Endodermal cell (in vitro differentiated cells): ENCODE measurements around the gene DNAH8. TPM values are rescaled to one million over a fixed set of nuclear protein-coding genes. Genes with fewer than 3 reads are reported as not detected.

ENCODE experiments used
- DNase-seq: peaks from one replicate; pipeline ENCODE4 v3.0.0-alpha.2; 2017
- H3K27ac ChIP-seq: 2 replicates; pipeline ENCODE4 v1.5.1; 2013; ENCODE audit warnings: mild to moderate bottlenecking, low read depth, low read length, moderate library complexity
- H3K27me3 ChIP-seq: 2 replicates; pipeline ENCODE4 v1.6.1; 2013; ENCODE audit warnings: mild to moderate bottlenecking, low read length, moderate library complexity; ENCODE audit not compliant: insufficient read depth, control insufficient read depth, poor library complexity, severe bottlenecking
- H3K36me3 ChIP-seq: 2 replicates; pipeline ENCODE4 v1.7.0; 2013; ENCODE audit warnings: mild to moderate bottlenecking, low read length, moderate library complexity; ENCODE audit not compliant: control insufficient read depth, insufficient read depth
- H3K4me1 ChIP-seq: one replicate; pipeline ENCODE4 v1.7.0; 2013; ENCODE audit warnings: low read length; ENCODE audit not compliant: control insufficient read depth, insufficient read depth
- H3K4me3 ChIP-seq: 2 replicates; pipeline ENCODE4 v1.5.1; 2013; ENCODE audit warnings: mild to moderate bottlenecking, low read length, moderate library complexity
- H3K9ac ChIP-seq: 2 replicates; pipeline ENCODE4 v1.6.1; 2013; ENCODE audit warnings: mild to moderate bottlenecking, low read length, moderate library complexity; ENCODE audit not compliant: poor library complexity, severe bottlenecking; ENCODE audit errors: extremely low read depth
- H3K9me3 ChIP-seq: 2 replicates; pipeline ENCODE4 v1.6.1; 2013; ENCODE audit warnings: mild to moderate bottlenecking, low read length, moderate library complexity; ENCODE audit not compliant: control insufficient read depth
- H3K27ac Mint-ChIP-seq: 2 replicates; pipeline ENCODE4 v1.8.0; 2020; ENCODE audit warnings: mixed read lengths
- H3K27me3 Mint-ChIP-seq: 2 replicates; pipeline ENCODE4 v1.8.0; 2021; ENCODE audit warnings: mild to moderate bottlenecking, mixed read lengths; ENCODE audit not compliant: insufficient read depth
- H3K36me3 Mint-ChIP-seq: 2 replicates; pipeline ENCODE4 v1.8.0; 2020; ENCODE audit warnings: low read depth, mixed read lengths
- H3K4me1 Mint-ChIP-seq: 2 replicates; pipeline ENCODE4 v1.8.0; 2020; ENCODE audit warnings: mixed read lengths
- H3K4me3 Mint-ChIP-seq: 2 replicates; pipeline ENCODE4 v1.8.0; 2020; ENCODE audit warnings: mild to moderate bottlenecking, moderate library complexity, mixed read lengths
- H3K9me3 Mint-ChIP-seq: 2 replicates; pipeline ENCODE4 v1.8.0; 2020; ENCODE audit warnings: mild to moderate bottlenecking, mixed read lengths
- CTCF ChIP-seq: fragments of 200-600 bp; sonication (generic); conservative IDR thresholded peaks from 2 replicates; pipeline ENCODE4 v1.5.0; 2021; ENCODE audit warnings: antibody characterized with exemption, mild to moderate bottlenecking
- WGBS, 2 experiments: methylation state at CpG; one replicate each; pipeline versions ENCODE4 v1.1.5 to v1.1.7; 2013; ENCODE audit warnings: missing lambda C conversion rate in 2 of 2, mixed read lengths in 1 of 2; ENCODE audit not compliant: insufficient coverage in 1 of 2, insufficient read length in 1 of 2; 5-methylcytosine and 5-hydroxymethylcytosine counted together
- total RNA-seq, 2 donors: library from RNA; stranded (reverse); fragmentation: NEBNext Ultra II Directional in 1 of 2; extraction: Animal tissue kit (Norgen Biotek cat#: 25700) in 1 of 2; gene quantifications; 2 replicates in 1 of 2; 3 replicates in 1 of 2; pipeline ENCODE4 v1.2.1, GENCODE V29; 2021

Gene DNAH8
- total RNA-seq, 2 donors from 2014 or later, result not detected

GRCh38 chr6:39058471-39059147 is 343.5 kb downstream of the DNAH8 start:
- Histone ChIP-seq H3K9me3 (no peaks in the 10 kb centered on the region), H3K36me3 (no peaks in the 10 kb centered on the region), H3K4me3 (no peak overlapping the region), H3K4me1 (peaks cover 12% of the 10 kb centered on the region), H3K27ac (no peak overlapping the region), H3K27me3 (peaks cover 23% of the 10 kb centered on the region), H3K9ac (no peak overlapping the region)
- Mint-ChIP-seq H3K9me3 (no peaks in the 10 kb centered on the region), H3K4me1 (peaks cover 32% of the 10 kb centered on the region), H3K27me3 (peaks cover 51% of the 10 kb centered on the region), H3K27ac (no peak overlapping the region), H3K4me3 (no peak overlapping the region), H3K36me3 (no peaks in the 10 kb centered on the region)
- DNase-seq, result no peak
- TF ChIP-seq CTCF, result no peak
- 85 to 100% methylated on average over 3 to 6 of the region's 6 CpGs for WGBS, 2 experiments

GRCh38 chr6:39059496-39060310 is 344.6 kb downstream of the DNAH8 start:
- H3K27ac ChIP-seq, result no peak overlapping the region
- Mint-ChIP-seq H3K36me3 (no peaks in the 10 kb centered on the region), H3K9me3 (no peaks in the 10 kb centered on the region), H3K4me3 (no peak overlapping the region), H3K27ac (no peak overlapping the region), H3K27me3 (peaks cover 51% of the 10 kb centered on the region), H3K4me1 (peaks cover 22% of the 10 kb centered on the region)
- peaks cover 12% of the 10 kb centered on the region for H3K4me1 ChIP-seq
- no peak for TF ChIP-seq CTCF
- H3K27me3 ChIP-seq, result peaks cover 27% of the 10 kb centered on the region
- H3K9ac ChIP-seq, result no peak overlapping the region
- 78 to 89% methylated on average over 10 to 14 of the region's 14 CpGs for WGBS, 2 experiments
- H3K4me3 ChIP-seq, result no peak overlapping the region
- H3K9me3 ChIP-seq, result no peaks in the 10 kb centered on the region
- no peaks in the 10 kb centered on the region for H3K36me3 ChIP-seq
- DNase-seq, result no peak

GRCh38 chr6:39060467-39061160 is 345.5 kb downstream of the DNAH8 start:
- 90 to 100% methylated on average over 3 to 7 of the region's 7 CpGs for WGBS, 2 experiments
- H3K9ac ChIP-seq, result no peak overlapping the region
- H3K27me3 ChIP-seq, result peaks cover 34% of the 10 kb centered on the region
- TF ChIP-seq CTCF, result no peak
- Mint-ChIP-seq H3K4me1 (peaks cover 22% of the 10 kb centered on the region), H3K9me3 (no peaks in the 10 kb centered on the region), H3K27ac (no peak overlapping the region), H3K27me3 (peaks cover 61% of the 10 kb centered on the region), H3K36me3 (no peaks in the 10 kb centered on the region), H3K4me3 (no peak overlapping the region)
- H3K4me1 ChIP-seq, result peaks cover 12% of the 10 kb centered on the region
- DNase-seq, result no peak
- H3K9me3 ChIP-seq, result no peaks in the 10 kb centered on the region
- no peak overlapping the region for H3K4me3 ChIP-seq
- no peaks in the 10 kb centered on the region for H3K36me3 ChIP-seq
- no peak overlapping the region for H3K27ac ChIP-seq
